ENCODE measurements around the gene KRTDAP.

DNA sequence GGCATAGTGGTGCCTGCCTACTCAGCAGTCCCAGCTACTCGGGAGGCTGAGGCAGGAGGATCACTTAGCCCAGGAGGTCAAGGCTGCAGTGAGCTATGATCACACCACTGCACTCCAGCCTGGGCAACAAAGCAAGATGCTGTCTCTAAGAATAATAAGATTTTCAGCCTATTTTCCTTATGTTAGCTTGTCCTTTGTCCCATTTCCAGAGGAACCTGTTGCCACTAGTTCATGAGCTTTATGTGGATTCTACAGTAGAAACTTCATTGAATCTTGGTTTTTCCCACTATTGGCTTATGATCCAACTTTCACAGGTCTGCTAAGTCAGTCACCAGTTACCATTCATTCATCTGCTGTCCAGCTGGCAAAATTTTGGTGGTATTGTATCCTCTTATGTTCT is 24.0 kb downstream of the KRTDAP start:
- no peak for TF ChIP-seq POLR2AphosphoS5 (IDR thresholded peaks at IDR 0.05; ENCODE audit: borderline replicate concordance, low read depth, low read length)
- TF ChIP-seq EZH2 (IDR thresholded peaks at IDR 0.05): no peak
- no peak for TF ChIP-seq FOXP2 (optimal IDR thresholded peaks at IDR 0.05; ENCODE audit: control extremely low read depth, extremely low read length, insufficient read depth)

All from SK-N-MC (cell line).